ENCODE results near the gene KMT2A.

The KMT2A gene

DNA sequence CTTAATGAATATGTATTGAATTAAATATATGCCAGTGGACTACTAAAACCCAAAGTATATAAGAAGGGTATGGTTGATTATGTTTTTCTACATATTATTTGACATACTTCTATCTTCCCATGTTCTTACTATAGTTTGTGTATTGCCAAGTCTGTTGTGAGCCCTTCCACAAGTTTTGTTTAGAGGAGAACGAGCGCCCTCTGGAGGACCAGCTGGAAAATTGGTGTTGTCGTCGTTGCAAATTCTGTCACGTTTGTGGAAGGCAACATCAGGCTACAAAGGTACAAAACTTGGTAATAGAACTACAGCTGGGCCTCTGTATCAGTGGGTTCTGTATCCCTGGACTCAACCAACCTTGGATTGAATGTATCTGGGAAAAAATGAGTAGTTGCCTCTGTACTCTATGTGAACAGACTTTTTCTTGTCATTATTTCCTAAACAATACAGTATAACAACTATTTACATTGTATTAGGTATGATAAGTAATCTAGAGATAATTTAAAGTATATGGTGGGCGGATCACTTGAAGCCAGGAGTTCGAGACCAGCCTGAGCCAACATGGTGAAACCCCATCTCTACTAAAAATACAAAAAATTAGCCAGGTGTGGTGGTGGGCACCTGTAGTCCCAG lies 52.3 kb downstream of the KMT2A start:
- DNase-seq (ENCODE audit: low read depth): peak; percentile 65

DNA sequence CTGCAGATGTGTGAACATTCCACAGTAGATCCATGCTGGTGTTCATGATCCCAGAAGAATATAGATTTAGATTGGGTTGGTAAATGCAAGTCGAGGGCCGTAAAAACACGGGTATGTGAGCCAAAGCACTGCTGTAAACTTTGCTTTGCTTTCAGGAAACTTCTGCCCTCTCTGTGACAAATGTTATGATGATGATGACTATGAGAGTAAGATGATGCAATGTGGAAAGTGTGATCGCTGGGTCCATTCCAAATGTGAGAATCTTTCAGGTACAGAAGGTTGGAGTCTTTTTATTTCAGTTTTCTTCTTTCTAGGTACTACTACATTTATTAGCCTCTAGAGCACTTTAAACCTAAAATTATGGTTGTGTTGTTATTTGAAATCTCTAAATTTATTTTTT lies 54.7 kb downstream of the KMT2A start:
- no peak for DNase-seq (ENCODE audit: low read depth)

DNA sequence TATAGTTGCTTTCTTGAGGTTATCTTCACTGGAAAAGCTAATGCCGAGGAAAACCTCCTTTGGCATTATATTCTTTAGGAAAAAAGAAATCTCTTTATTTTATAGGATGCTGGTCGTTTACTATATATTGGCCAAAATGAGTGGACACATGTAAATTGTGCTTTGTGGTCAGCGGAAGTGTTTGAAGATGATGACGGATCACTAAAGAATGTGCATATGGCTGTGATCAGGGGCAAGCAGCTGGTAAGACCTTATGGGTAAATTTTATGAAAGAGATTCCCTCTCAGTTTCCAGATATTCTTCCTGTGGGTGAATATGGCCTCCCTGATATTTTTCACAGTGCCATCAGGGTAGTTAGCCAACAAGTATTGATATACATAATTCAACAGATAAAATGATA lies 61.5 kb downstream of the KMT2A start:
- DNase-seq (ENCODE audit: low read depth): no peak

DNA sequence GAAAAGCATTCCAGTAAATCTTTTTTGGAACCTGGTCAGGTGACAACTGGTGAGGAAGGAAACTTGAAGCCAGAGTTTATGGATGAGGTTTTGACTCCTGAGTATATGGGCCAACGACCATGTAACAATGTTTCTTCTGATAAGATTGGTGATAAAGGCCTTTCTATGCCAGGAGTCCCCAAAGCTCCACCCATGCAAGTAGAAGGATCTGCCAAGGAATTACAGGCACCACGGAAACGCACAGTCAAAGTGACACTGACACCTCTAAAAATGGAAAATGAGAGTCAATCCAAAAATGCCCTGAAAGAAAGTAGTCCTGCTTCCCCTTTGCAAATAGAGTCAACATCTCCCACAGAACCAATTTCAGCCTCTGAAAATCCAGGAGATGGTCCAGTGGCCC lies 66.9 kb downstream of the KMT2A start:
- no peak for DNase-seq (ENCODE audit: low read depth)

DNA sequence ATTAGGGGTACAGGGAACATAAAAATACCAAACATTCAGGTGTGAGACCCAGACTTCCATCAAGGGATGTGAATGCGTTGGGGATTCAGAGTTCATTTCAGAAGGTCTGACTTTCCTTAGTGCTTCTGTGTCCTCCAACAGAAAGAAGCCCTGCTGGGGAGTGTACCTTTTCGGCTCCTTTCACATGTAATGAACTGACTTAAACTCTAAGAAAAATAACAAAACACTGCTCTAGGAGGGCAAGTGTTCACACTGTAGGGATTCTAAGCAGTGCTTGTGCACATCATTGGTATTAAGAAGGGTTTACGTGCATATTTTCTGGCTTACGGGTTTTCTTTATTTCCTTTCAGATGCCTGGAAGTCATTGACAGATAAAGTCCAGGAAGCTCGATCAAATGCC lies 75.3 kb downstream of the KMT2A start:
- DNase-seq (ENCODE audit: low read depth): no peak

DNA sequence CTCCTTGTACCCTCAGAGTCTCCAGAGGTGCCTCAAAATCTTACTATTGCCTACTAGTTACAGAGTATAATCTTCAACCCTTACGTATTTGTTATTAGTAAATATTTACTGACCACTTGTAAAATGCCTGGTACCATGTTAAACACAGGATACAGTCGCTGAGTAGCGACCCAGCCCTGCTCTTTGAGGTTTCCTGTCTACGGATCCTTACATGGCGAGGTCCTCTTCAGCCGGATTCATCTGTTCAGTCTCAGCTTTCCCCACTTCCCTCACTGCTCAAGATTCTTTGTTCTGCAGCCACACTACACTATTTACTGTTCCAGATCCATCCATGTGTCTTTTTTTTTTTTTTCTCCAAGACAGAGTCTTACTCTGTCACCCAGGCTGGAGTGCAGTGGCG lies 77.8 kb downstream of the KMT2A start:
- no peak for DNase-seq (ENCODE audit: low read depth)

DNA sequence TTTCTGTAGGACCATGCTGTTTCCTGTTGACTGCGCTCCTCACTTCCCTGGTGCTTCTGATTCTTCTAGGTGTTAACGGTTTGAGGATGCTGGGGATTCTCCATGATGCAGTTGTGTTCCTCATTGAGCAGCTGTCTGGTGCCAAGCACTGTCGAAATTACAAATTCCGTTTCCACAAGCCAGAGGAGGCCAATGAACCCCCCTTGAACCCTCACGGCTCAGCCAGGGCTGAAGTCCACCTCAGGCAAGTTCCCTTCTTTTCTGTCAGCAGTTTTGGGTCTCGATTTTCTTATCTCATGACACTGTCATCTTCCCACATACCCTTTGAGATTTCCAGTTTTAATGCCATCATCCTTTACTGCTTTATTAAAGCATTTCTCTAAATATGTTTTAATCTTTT lies 83.3 kb downstream of the KMT2A start:
- DNase-seq (ENCODE audit: low read depth): no peak

DNA sequence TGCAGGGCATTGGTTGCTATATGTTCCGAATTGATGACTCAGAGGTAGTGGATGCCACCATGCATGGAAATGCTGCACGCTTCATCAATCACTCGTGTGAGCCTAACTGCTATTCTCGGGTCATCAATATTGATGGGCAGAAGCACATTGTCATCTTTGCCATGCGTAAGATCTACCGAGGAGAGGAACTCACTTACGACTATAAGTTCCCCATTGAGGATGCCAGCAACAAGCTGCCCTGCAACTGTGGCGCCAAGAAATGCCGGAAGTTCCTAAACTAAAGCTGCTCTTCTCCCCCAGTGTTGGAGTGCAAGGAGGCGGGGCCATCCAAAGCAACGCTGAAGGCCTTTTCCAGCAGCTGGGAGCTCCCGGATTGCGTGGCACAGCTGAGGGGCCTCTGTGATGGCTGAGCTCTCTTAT lies 85.6 kb downstream of the KMT2A start:
- DNase-seq (ENCODE audit: low read depth): no peak

DNA sequence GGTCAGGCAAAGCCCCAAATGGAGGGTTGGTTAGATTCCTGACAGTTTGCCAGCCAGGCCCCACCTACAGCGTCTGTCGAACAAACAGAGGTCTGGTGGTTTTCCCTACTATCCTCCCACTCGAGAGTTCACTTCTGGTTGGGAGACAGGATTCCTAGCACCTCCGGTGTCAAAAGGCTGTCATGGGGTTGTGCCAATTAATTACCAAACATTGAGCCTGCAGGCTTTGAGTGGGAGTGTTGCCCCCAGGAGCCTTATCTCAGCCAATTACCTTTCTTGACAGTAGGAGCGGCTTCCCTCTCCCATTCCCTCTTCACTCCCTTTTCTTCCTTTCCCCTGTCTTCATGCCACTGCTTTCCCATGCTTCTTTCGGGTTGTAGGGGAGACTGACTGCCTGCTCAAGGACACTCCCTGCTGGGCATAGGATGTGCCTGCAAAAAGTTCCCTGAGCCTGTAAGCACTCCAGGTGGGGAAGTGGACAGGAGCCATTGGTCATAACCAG lies 86.3 kb downstream of the KMT2A start:
- no peak for DNase-seq (ENCODE audit: low read depth)

DNA sequence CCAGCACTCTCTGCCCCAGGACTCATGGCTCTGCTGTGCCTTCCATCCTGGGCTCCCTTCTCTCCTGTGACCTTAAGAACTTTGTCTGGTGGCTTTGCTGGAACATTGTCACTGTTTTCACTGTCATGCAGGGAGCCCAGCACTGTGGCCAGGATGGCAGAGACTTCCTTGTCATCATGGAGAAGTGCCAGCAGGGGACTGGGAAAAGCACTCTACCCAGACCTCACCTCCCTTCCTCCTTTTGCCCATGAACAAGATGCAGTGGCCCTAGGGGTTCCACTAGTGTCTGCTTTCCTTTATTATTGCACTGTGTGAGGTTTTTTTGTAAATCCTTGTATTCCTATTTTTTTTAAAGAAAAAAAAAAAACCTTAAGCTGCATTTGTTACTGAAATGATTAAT lies 88.1 kb downstream of the KMT2A start:
- DNase-seq (ENCODE audit: low read depth): no peak

DNA sequence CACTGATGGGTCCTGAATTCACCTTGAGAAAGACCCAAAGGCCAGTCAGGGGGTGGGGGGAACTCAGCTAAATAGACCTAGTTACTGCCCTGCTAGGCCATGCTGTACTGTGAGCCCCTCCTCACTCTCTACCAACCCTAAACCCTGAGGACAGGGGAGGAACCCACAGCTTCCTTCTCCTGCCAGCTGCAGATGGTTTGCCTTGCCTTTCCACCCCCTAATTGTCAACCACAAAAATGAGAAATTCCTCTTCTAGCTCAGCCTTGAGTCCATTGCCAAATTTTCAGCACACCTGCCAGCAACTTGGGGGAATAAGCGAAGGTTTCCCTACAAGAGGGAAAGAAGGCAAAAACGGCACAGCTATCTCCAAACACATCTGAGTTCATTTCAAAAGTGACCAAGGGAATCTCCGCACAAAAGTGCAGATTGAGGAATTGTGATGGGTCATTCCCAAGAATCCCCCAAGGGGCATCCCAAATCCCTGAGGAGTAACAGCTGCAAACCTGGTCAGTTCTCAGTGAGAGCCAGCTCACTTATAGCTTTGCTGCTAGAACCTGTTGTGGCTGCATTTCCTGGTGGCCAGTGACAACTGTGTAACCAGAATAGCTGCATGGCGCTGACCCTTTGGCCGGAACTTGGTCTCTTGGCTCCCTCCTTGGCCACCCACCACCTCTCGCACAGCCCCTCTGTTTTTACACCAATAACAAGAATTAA lies 88.6 kb downstream of the KMT2A start:
- DNase-seq (ENCODE audit: low read depth): no peak

DNA sequence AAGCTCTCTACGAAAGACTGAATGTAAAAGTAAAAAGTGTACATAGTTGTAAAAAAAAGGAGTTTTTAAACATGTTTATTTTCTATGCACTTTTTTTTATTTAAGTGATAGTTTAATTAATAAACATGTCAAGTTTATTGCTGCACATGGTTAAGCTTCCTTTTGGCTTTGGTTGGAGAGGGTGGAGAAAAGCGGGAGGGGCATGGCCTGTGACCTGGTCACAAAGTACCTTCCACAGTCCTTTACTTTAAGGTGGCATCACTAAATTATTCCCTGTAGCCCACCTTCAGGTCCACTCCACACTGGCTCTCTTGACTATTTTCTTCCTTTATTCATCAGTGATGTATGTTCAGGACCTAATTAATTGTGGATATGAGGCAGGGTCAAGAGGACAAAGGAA lies 90.4 kb downstream of the KMT2A start:
- no peak for DNase-seq (ENCODE audit: low read depth)

DNA sequence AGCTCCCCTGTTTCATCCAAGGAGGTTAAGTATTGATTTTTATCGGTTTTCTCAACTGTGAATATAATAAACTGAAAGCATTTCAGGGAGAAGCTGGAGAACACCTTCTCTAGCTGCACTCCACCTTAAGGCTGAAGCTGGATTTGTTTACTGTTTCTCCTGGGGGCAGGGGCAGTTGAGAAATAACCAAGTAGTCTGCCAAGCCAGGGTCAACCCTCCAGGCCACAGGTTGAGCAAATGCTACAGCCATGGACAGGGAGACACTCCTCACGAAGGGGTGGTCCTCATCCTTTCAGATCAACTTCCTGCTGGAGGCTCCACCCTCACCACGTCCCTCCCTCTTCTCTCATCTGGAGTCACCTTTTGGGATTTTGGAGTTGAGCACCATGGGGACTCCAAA lies 90.8 kb downstream of the KMT2A start, which contains the start of gene TTC36:
TSS of gene TTC36 (plus strand) at position 366 of the 400 bp plus-strand sequence. CDS start at position 387, 21 bp downstream.
- no peak for DNase-seq (ENCODE audit: low read depth)

DNA sequence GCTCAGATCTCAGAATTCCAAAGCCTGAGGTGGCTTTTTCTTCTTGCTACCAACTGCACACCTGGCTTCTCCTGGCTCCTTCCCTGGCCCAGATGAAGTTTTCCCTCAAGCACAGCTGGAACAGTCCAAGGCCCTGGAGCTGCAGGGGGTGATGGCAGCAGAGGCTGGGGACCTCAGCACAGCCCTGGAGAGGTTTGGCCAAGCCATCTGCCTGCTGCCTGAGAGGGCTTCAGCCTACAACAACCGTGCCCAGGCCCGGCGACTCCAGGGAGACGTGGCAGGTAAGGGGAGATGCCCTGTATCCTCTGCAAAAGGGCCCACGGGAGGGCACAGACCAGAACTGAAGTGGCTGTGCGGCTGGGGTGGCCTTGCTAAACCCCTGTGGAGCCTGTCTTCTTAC lies 92.2 kb downstream of the KMT2A start:
- no peak for DNase-seq (ENCODE audit: low read depth)

DNA sequence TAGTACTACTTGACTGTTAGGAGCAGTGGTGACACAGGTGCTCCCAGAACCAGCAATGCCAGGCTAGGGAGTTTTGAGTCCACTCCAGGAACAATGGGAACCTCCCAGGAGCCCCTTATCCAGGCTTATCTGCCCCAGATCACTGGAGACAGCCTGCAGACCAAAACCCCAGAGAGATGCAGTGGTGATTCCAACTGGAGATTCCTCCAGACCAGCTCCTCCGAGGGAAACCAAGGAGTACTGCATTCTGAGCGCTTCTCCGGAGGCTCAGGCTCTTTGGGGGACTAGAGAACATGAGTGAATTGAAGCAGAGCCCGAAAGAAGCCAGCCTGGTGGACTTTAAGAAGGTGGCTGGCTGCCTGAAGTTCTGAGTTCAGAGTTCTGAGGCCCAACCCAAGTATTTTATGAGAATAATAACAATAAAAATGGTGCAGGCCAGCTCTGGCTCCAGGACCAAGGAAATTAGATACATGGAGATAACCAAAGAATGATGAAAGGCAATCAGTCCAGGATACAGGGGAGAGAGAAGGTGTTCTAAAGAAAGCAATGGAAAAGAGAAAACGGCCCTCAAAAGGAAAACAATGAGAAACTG lies 93.4 kb downstream of the KMT2A start:
- no peak for DNase-seq (ENCODE audit: low read depth)

DNA sequence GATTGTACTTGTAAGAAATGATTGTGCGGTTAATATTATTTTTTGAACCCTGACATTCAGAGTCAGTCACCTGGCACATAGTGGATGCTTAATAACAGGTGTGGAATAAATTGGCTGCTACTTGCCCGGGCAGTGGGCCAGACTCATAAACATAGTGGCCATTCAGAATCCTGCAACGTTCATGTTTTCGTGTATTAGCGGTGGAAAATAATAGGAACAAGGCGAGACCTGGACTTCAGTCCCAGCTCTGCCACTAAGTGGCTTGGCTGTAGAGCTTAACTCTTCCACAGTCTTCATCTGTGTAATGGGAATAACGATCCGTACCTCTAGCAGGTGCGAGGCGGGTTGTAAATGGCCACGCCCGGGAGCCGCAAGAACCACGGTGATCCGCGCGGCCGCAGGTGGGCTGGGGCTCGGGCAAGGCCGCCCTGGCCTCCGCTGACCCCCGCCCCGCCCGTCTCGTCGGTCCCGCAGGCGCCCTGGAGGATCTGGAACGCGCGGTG lies 93.9 kb downstream of the KMT2A start:
- no peak for DNase-seq (ENCODE audit: low read depth)

DNA sequence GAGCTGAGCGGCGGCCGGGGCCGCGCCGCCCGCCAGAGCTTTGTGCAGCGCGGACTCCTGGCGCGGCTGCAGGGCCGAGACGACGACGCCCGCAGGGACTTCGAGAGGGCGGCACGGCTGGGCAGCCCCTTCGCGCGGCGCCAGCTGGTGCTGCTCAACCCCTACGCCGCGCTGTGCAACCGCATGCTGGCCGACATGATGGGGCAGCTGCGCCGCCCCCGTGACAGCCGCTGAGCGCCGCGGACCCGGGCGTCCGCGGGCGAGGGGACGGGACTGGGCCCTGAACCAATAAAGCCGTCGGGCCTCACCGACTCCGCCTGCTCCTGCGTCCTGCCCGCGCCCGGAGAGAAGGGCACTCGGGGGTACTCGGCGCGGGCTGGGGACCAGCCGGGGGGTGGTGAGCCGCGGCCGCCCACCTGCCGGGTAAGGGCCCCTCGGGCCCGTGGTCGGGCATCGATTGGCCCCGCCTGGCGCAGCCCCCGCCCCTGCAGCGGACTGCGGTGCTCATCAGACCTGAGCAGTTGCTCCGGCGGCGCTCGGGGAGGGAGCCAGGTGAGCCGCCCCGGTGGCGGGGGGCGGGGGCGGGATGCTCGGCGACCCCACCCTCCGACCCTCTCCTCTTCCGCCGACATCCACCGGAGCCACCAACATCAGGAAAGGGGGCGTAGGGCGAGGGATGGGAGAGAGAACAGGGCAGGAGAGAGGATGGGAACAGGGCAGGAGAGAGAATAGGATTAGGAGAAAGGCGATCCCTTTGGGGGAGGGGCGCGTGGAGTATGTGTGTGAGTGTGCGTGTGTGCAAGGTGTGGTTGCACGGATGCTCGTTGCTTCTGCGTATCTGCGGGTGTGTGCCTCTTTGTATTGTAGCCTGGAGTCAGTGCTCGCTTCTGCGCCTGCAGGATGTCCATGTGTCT lies 94.6 kb downstream of the KMT2A start, which contains the start of gene TMEM25:
TSS of gene TMEM25 (plus strand) at position 510 of the 914 bp plus-strand sequence. CDS start 610 bp downstream, outside the sequence.
- peak; percentile 72 for DNase-seq (ENCODE audit: low read depth)

DNA sequence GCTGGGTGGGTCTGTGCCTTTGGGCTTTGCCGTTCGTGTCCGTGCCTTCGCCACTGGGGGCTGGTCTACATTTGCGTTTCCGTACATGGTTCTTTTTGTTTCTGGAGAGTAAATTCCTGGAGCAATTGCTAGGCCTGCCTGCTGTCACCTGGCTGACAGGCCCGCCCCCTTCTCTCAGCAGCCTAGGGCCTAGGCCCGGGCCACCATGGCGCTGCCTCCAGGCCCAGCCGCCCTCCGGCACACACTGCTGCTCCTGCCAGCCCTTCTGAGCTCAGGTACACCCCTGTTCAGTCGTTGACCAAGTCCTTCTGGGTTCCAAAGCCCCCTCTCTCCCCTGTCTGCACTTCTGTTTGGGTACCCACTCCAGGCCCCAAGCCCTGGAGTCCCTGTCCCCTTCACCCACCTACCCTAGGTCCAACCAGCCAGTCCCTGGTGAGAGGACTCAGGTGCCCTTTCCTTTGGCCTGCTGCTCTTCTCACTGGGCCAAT lies 95.3 kb downstream of the KMT2A start:
- DNase-seq (ENCODE audit: low read depth): peak; percentile 6

DNA sequence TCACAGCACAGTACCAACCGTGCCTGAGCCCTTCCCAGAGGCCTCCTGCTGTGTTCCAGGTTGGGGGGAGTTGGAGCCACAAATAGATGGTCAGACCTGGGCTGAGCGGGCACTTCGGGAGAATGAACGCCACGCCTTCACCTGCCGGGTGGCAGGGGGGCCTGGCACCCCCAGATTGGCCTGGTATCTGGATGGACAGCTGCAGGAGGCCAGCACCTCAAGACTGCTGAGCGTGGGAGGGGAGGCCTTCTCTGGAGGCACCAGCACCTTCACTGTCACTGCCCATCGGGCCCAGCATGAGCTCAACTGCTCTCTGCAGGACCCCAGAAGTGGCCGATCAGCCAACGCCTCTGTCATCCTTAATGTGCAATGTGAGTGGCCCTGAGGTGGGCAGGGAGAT lies 95.8 kb downstream of the KMT2A start:
- no peak for DNase-seq (ENCODE audit: low read depth)

DNA sequence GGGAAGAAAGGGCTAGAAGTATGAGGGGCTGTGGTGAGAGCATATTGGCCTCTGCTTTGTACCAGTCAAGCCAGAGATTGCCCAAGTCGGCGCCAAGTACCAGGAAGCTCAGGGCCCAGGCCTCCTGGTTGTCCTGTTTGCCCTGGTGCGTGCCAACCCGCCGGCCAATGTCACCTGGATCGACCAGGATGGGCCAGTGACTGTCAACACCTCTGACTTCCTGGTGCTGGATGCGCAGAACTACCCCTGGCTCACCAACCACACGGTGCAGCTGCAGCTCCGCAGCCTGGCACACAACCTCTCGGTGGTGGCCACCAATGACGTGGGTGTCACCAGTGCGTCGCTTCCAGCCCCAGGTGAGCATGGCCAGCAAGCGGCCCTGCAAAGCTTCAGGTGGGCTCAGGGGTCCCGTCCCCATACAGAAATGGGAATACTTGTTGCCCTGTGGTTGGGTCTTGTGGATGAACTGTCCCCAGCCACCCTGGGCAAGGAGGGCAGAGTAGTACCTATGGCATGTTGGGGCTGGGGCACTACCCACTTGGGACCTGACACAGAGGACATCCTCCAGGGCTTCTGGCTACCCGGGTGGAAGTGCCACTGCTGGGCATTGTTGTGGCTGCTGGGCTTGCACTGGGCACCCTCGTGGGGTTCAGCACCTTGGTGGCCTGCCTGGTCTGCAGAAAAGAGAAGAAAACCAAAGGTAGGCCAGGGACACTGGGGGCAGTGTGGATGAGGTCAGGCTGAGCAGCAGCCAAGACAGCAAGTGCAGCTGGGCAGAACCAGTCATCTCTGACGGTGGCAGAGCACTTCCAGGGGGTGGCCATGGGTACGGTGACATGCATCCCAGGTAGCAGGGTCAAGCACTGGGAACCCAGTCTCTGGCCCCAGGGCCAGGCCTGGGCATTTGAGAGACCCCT lies 96.8 kb downstream of the KMT2A start:
- no peak for DNase-seq (ENCODE audit: low read depth)
